ENCODE measurements around the gene FAT4. TPM values are rescaled to one million over a fixed set of nuclear protein-coding genes. Genes with fewer than 3 reads are reported as not detected.

FAT4 gene
- total and polyA plus RNA-seq, 2 donors (not counting 3 experiments of a cell fraction or from before 2014, with no cell fraction given), result 16.4 to 39.1 TPM

DNA sequence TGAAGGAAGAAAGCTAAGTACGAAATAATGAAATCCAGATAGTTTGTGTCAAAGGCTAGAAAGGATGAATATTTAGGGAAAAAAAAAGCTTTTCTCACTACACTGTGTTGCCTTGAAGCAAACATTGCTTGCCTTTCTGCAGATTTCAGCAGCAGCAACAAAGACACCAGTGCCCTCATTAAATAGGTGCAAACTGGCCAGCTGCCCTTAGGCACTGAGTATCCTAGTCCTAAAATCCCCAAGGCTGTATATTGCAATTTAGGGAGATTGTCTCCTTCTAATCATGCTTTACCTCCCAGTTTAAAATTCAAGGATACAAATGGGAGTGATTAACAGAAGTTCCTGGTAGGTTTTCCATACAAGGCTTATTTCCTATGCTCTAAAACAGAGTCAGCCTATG lies 8.6 kb upstream of the FAT4 start:
- FAIRE-seq, result no peak
- ChIA-PET CTCF (interaction anchor here (0.7 to 0.9 kb wide), 2 partner anchors 10 to 445 kb away, joined by 3 read pairs; no protein-coding TSS in a partner anchor), POLR2A (no interaction called here)
- H2AFZ ChIP-seq (ENCODE audit: low read depth, low read length), result no peak overlapping the region
- H4K20me1 ChIP-seq (replicated peaks; ENCODE audit: control insufficient read depth, extremely low read depth, insufficient read depth, low read length), result no peaks in the 10 kb centered on the region
- H3K9me3 ChIP-seq (replicated peaks; ENCODE audit: control insufficient read depth, insufficient read depth, low read length), result no peaks in the 10 kb centered on the region
- H3K4me1 ChIP-seq (ENCODE audit: control insufficient read depth, extremely low read depth, insufficient read depth, low read length), result no peaks in the 10 kb centered on the region
- H3K4me3 ChIP-seq (replicated peaks in 1 of 3; ENCODE audit: insufficient read depth in 1 of 3, low read depth in 1 of 3, low read length in 3 of 3), result no peak overlapping the region
- intact Hi-C loops (cut with micrococcal nuclease), result no loop called here
- no peaks in the 10 kb centered on the region for H3K27me3 ChIP-seq (ENCODE audit: control insufficient read depth in 2 of 2, insufficient read depth in 2 of 2, low read length in 2 of 2)
- no peaks in the 10 kb centered on the region for H3K9me1 ChIP-seq (replicated peaks; ENCODE audit: control insufficient read depth, extremely low read depth, insufficient read depth, low read length)
- H3K4me2 ChIP-seq (ENCODE audit: insufficient read depth, low read length), result no peak overlapping the region
- no peak overlapping the region for H3K27ac ChIP-seq (ENCODE audit: insufficient read depth, low read depth, low read length)
- TF ChIP-seq GATA2 (IDR thresholded peaks at IDR 0.05; ENCODE audit: insufficient read depth, insufficient read length, low read depth, low read length), result no peak
- no peak for TF ChIP-seq JUN (IDR thresholded peaks at IDR 0.05; ENCODE audit: borderline replicate concordance, insufficient read depth, insufficient read length, low read depth)
- TF ChIP-seq EZH2 (IDR thresholded peaks at IDR 0.05; ENCODE audit: borderline replicate concordance, low read depth, low read length, severe bottlenecking), result no peak
- TF ChIP-seq FOS (IDR thresholded peaks at IDR 0.05; ENCODE audit: borderline replicate concordance, insufficient read depth, low read length), result no peak
- no peak for TF ChIP-seq POLR2AphosphoS5 (IDR thresholded peaks at IDR 0.05; ENCODE audit: insufficient read depth, low read depth, low read length)
- TF ChIP-seq MYC (IDR thresholded peaks at IDR 0.05; ENCODE audit: low read depth, low read length), result no peak
- TF ChIP-seq, protein P1, sequence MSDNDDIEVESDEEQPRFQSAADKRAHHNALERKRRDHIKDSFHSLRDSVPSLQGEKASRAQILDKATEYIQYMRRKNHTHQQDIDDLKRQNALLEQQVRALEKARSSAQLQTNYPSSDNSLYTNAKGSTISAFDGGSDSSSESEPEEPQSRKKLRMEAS (IDR thresholded peaks at IDR 0.05; ENCODE audit: insufficient read depth, insufficient read length), result no peak
- TF ChIP-seq POLR2A (IDR thresholded peaks at IDR 0.05; ENCODE audit: low read depth, low read length), result no peak
- TF ChIP-seq, protein P2, sequence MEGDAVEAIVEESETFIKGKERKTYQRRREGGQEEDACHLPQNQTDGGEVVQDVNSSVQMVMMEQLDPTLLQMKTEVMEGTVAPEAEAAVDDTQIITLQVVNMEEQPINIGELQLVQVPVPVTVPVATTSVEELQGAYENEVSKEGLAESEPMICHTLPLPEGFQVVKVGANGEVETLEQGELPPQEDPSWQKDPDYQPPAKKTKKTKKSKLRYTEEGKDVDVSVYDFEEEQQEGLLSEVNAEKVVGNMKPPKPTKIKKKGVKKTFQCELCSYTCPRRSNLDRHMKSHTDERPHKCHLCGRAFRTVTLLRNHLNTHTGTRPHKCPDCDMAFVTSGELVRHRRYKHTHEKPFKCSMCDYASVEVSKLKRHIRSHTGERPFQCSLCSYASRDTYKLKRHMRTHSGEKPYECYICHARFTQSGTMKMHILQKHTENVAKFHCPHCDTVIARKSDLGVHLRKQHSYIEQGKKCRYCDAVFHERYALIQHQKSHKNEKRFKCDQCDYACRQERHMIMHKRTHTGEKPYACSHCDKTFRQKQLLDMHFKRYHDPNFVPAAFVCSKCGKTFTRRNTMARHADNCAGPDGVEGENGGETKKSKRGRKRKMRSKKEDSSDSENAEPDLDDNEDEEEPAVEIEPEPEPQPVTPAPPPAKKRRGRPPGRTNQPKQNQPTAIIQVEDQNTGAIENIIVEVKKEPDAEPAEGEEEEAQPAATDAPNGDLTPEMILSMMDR (IDR thresholded peaks at IDR 0.05; ENCODE audit: extremely low read depth in 1 of 2, insufficient read depth in 1 of 2, low read depth in 1 of 2, low read length in 2 of 2), result no peak
- no TSS peak for BruUV-seq (replicated peaks)
- H3K36me3 ChIP-seq (ENCODE audit: control insufficient read depth in 2 of 2, extremely low read depth in 1 of 2, insufficient read depth in 2 of 2, low read length in 2 of 2), result no peaks in the 10 kb centered on the region
- H3K79me2 ChIP-seq (ENCODE audit: control insufficient read depth, insufficient read depth, low read length), result no peaks in the 10 kb centered on the region
- no peak overlapping the region for H3K9ac ChIP-seq (replicated peaks; ENCODE audit: extremely low read depth, insufficient read depth, low read length)
- dilution Hi-C loops (cut with MboI; ENCODE audit: extremely low pct_ligation_motif_present, low sequenced_read_pairs), result no loop called here
- no peak for DNase-seq (ENCODE audit: low read depth, low spot score)
